ENCODE data around the gene BLACAT1. TPM values are rescaled to one million over a fixed set of nuclear protein-coding genes. Genes with fewer than 3 reads are reported as not detected.

BLACAT1 gene
- total RNA-seq, 3 donors from 2014 or later, result 0.11 to 0.13 TPM; not detected in 1

- Mint-ChIP-seq H3K4me3 (no peak overlapping the region), H3K9me3 (no peaks in the 10 kb centered on the region), H3K27me3 (ENCODE audit: low read depth) (peaks cover 79% of the 10 kb centered on the region), H3K4me1 (ENCODE audit: low read depth) (peaks cover 12% of the 10 kb centered on the region), H3K36me3 (ENCODE audit: insufficient read depth) (no peaks in the 10 kb centered on the region)
- no peak for DNase-seq
- ATAC-seq, result no peak
Observed at GRCh38 chr1:205454903-205455335, 926 bp downstream of the BLACAT1 start.

- Mint-ChIP-seq H3K4me3 (no peak overlapping the region), H3K9me3 (no peaks in the 10 kb centered on the region), H3K4me1 (ENCODE audit: low read depth) (peaks cover 15% of the 10 kb centered on the region), H3K36me3 (ENCODE audit: insufficient read depth) (no peaks in the 10 kb centered on the region), H3K27me3 (ENCODE audit: low read depth) (peaks cover 66% of the 10 kb centered on the region)
- DNase-seq, result no peak
- no peak for ATAC-seq
Observed at GRCh38 chr1:205453466-205453865, 2.4 kb downstream of the BLACAT1 start.

GRCh38 chr1:205452933-205453332 lies 2.9 kb downstream of the BLACAT1 start:
- H3K4me1 Mint-ChIP-seq (ENCODE audit: low read depth), result peaks cover 15% of the 10 kb centered on the region
- H3K27me3 Mint-ChIP-seq (ENCODE audit: low read depth), result peaks cover 61% of the 10 kb centered on the region

GRCh38 chr1:205452364-205452763 lies 3.5 kb downstream of the BLACAT1 start:
- ATAC-seq, result no peak

More at GRCh38 chr1:205452933-205453332, 2.9 kb downstream of the BLACAT1 start:
- DNase-seq, result no peak
- Mint-ChIP-seq H3K9me3 (no peaks in the 10 kb centered on the region), H3K36me3 (ENCODE audit: insufficient read depth) (no peaks in the 10 kb centered on the region), H3K4me3 (no peak overlapping the region)
- ATAC-seq, result no peak

GRCh38 chr1:205451759-205452164 lies 4.1 kb downstream of the BLACAT1 start:
- H3K4me1 Mint-ChIP-seq (ENCODE audit: low read depth), result peaks cover 11% of the 10 kb centered on the region
- H3K9me3 Mint-ChIP-seq, result no peaks in the 10 kb centered on the region
- ATAC-seq, result no peak

More at GRCh38 chr1:205452364-205452763, 3.5 kb downstream of the BLACAT1 start:
- no peak overlapping the region for H3K4me3 Mint-ChIP-seq
- H3K36me3 Mint-ChIP-seq (ENCODE audit: insufficient read depth), result no peaks in the 10 kb centered on the region
- no peaks in the 10 kb centered on the region for H3K9me3 Mint-ChIP-seq
- peaks cover 11% of the 10 kb centered on the region for H3K4me1 Mint-ChIP-seq (ENCODE audit: low read depth)
- DNase-seq, result no peak
- peaks cover 55% of the 10 kb centered on the region for H3K27me3 Mint-ChIP-seq (ENCODE audit: low read depth)

GRCh38 chr1:205451202-205451601 lies 4.6 kb downstream of the BLACAT1 start:
- Mint-ChIP-seq H3K9me3 (no peaks in the 10 kb centered on the region), H3K4me1 (ENCODE audit: low read depth) (peaks cover 7% of the 10 kb centered on the region), H3K36me3 (ENCODE audit: insufficient read depth) (no peaks in the 10 kb centered on the region), H3K27me3 (ENCODE audit: low read depth) (peaks cover 51% of the 10 kb centered on the region), H3K4me3 (no peak overlapping the region)
- DNase-seq, result no peak
- ATAC-seq, result no peak

More at GRCh38 chr1:205451759-205452164, 4.1 kb downstream of the BLACAT1 start:
- no peak for DNase-seq
- H3K27me3 Mint-ChIP-seq (ENCODE audit: low read depth), result peaks cover 55% of the 10 kb centered on the region
- H3K36me3 Mint-ChIP-seq (ENCODE audit: insufficient read depth), result no peaks in the 10 kb centered on the region
- no peak overlapping the region for H3K4me3 Mint-ChIP-seq

GRCh38 chr1:205450448-205450847 lies 5.4 kb downstream of the BLACAT1 start:
- Mint-ChIP-seq H3K9me3 (no peaks in the 10 kb centered on the region), H3K36me3 (ENCODE audit: insufficient read depth) (no peaks in the 10 kb centered on the region), H3K4me1 (ENCODE audit: low read depth) (peaks cover 3% of the 10 kb centered on the region), H3K27me3 (ENCODE audit: low read depth) (peaks cover 45% of the 10 kb centered on the region), H3K4me3 (no peak overlapping the region)
- ATAC-seq, result no peak
- no peak for DNase-seq

- ATAC-seq, result peak; percentile 76 to 86
- Mint-ChIP-seq H3K4me1 (ENCODE audit: low read depth) (peaks cover 3% of the 10 kb centered on the region), H3K36me3 (ENCODE audit: insufficient read depth) (no peaks in the 10 kb centered on the region), H3K9me3 (no peaks in the 10 kb centered on the region), H3K27me3 (ENCODE audit: low read depth) (peaks cover 41% of the 10 kb centered on the region), H3K4me3 (peak overlapping the region; percentile 37)
- DNase-seq, result peak; percentile 10
Observed at GRCh38 chr1:205449750-205450443, 5.9 kb downstream of the BLACAT1 start.

- peaks cover 35% of the 10 kb centered on the region for H3K27me3 Mint-ChIP-seq (ENCODE audit: low read depth)
- no peaks in the 10 kb centered on the region for H3K36me3 Mint-ChIP-seq (ENCODE audit: insufficient read depth)
- H3K4me3 Mint-ChIP-seq, result peak overlapping the region; percentile 37
- ATAC-seq, result no peak
- DNase-seq, result no peak
- H3K9me3 Mint-ChIP-seq, result no peaks in the 10 kb centered on the region
- H3K4me1 Mint-ChIP-seq (ENCODE audit: low read depth), result peaks cover 3% of the 10 kb centered on the region
Observed at GRCh38 chr1:205449254-205449749, 6.5 kb downstream of the BLACAT1 start.

GRCh38 chr1:205448540-205449253 lies 7.1 kb downstream of the BLACAT1 start:
- Mint-ChIP-seq H3K27me3 (ENCODE audit: low read depth) (peaks cover 29% of the 10 kb centered on the region), H3K4me1 (ENCODE audit: low read depth) (peaks cover 3% of the 10 kb centered on the region), H3K4me3 (no peak overlapping the region), H3K9me3 (no peaks in the 10 kb centered on the region), H3K36me3 (ENCODE audit: insufficient read depth) (no peaks in the 10 kb centered on the region)
- no peak for ATAC-seq
- DNase-seq, result no peak

- H3K36me3 Mint-ChIP-seq (ENCODE audit: insufficient read depth), result no peaks in the 10 kb centered on the region
- ATAC-seq (no peak), DNase-seq (no peak)
- peaks cover 19% of the 10 kb centered on the region for H3K27me3 Mint-ChIP-seq (ENCODE audit: low read depth)
- peaks cover 3% of the 10 kb centered on the region for H3K4me1 Mint-ChIP-seq (ENCODE audit: low read depth)
- no peaks in the 10 kb centered on the region for H3K9me3 Mint-ChIP-seq
- H3K4me3 Mint-ChIP-seq, result no peak overlapping the region
Observed at GRCh38 chr1:205447457-205448341, 8.1 kb downstream of the BLACAT1 start.

- no peak overlapping the region for H3K4me3 Mint-ChIP-seq
- H3K36me3 Mint-ChIP-seq (ENCODE audit: insufficient read depth), result no peaks in the 10 kb centered on the region
- ATAC-seq, result no peak
- H3K4me1 Mint-ChIP-seq (ENCODE audit: low read depth), result peaks cover 5% of the 10 kb centered on the region
- H3K27me3 Mint-ChIP-seq (ENCODE audit: low read depth), result peaks cover 13% of the 10 kb centered on the region
- H3K9me3 Mint-ChIP-seq, result no peaks in the 10 kb centered on the region
- no peak for DNase-seq
Observed at GRCh38 chr1:205446828-205447227, 9.0 kb downstream of the BLACAT1 start.

GRCh38 chr1:205445646-205445935 lies 10.3 kb downstream of the BLACAT1 start:
- H3K4me3 Mint-ChIP-seq, result no peak overlapping the region
- peaks cover 2% of the 10 kb centered on the region for H3K27me3 Mint-ChIP-seq (ENCODE audit: low read depth)
- no peaks in the 10 kb centered on the region for H3K36me3 Mint-ChIP-seq (ENCODE audit: insufficient read depth)
- no peak for ATAC-seq
- no peaks in the 10 kb centered on the region for H3K9me3 Mint-ChIP-seq
- no peak for DNase-seq
- H3K4me1 Mint-ChIP-seq (ENCODE audit: low read depth), result peaks cover 17% of the 10 kb centered on the region

GRCh38 chr1:205444931-205445645 lies 10.8 kb downstream of the BLACAT1 start:
- Mint-ChIP-seq H3K4me3 (no peak overlapping the region), H3K9me3 (no peaks in the 10 kb centered on the region), H3K4me1 (ENCODE audit: low read depth) (peaks cover 22% of the 10 kb centered on the region)

More at GRCh38 chr1:205444931-205445645, 10.8 kb downstream of the BLACAT1 start:
- DNase-seq (no peak), ATAC-seq (no peak)
- no peaks in the 10 kb centered on the region for H3K27me3 Mint-ChIP-seq (ENCODE audit: low read depth)
- no peaks in the 10 kb centered on the region for H3K36me3 Mint-ChIP-seq (ENCODE audit: insufficient read depth)
